Ishikawa (cell line): Measurements from ENCODE around the gene WASF1.

Source experiments
- EP300 ChIP-seq: IDR thresholded peaks from 2 replicates; pipeline ENCODE4 v1.6.1; 2012; ENCODE audit warnings: borderline replicate concordance
- REST ChIP-seq: IDR thresholded peaks from 2 replicates; pipeline ENCODE4 v1.6.1; 2012; ENCODE audit warnings: low read depth, mild to moderate bottlenecking
- TEAD4 ChIP-seq: IDR thresholded peaks from 2 replicates; pipeline ENCODE4 v1.6.1; 2012

GRCh38 chr6:110201151-110201884 lies 21.8 kb upstream of the WASF1 start:
- TF ChIP-seq EP300 (no peak), TEAD4 (no peak), REST (no peak)
